ENCODE results near the gene FAM209A. TPM values are rescaled to one million over a fixed set of nuclear protein-coding genes. Genes with fewer than 3 reads are reported as not detected.

Gene FAM209A
- total RNA-seq, 1 experiment from 2014 or later, result 0.28 TPM

- Mint-ChIP-seq H3K27ac (no peak overlapping the region), H3K9me3 (peaks cover 11% of the 10 kb centered on the region; the same call in 1 of the 2 replicates), H3K4me1 (no peaks in the 10 kb centered on the region), H3K36me3 (peaks cover 2% of the 10 kb centered on the region; the same call in 1 of the 2 replicates), H3K27me3 (ENCODE audit: low read depth) (no peaks in the 10 kb centered on the region), H3K4me3 (no peak overlapping the region)
- no peak for DNase-seq (ENCODE audit: low spot score)
- POLR2A ChIA-PET, result no interaction called here
- CTCF ChIA-PET, result interaction anchor here (1.3 kb wide), 1 partner anchor 24 kb away, joined by 6 read pairs; no protein-coding TSS in a partner anchor
- ATAC-seq, result no peak
- TF ChIP-seq, protein P1, sequence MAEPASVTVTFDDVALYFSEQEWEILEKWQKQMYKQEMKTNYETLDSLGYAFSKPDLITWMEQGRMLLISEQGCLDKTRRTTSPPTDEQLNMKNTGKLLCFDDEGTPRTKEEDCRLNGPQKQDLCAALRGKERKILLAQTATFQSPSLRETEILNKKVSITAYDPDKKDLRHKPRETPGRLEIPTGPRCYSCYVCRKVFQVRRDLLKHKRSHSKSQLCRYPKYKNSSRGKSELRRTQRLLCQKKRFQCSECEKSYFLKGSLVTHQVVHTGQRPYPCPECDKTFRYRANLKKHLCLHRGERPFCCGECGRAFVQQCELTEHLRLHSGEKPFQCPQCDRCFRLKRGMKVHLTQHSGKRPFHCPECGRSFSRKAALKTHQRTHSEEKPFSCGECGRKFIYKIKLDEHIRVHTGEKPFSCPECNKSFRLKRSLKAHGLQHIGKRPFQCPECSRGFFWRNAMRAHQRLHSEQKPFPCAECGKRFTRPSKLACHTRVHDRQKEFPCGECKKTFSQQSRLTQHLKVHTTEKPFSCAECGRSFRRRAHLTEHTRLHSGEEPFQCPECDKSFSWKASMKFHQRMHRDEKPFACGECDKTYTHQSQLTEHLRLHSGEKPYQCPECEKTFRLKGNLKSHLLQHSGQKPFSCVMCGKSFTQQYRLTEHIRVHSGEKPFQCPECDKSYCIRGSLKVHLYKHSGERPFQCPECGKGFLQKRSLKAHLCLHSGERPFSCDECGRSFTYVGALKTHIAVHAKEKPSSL (CRISPR knock-in tag; conservative IDR thresholded peaks at IDR 0.05), result no peak
- TF ChIP-seq GABPB1 (CRISPR knock-in tag; IDR thresholded peaks at IDR 0.05), result no peak
- TF ChIP-seq TCF7 (CRISPR knock-in tag; IDR thresholded peaks at IDR 0.05; ENCODE audit: low read depth), result no peak
- no peak for TF ChIP-seq ZNF232 (CRISPR knock-in tag; IDR thresholded peaks at IDR 0.05)
- no peak for TF ChIP-seq FOXK1 (CRISPR knock-in tag; IDR thresholded peaks at IDR 0.05)
- TF ChIP-seq, protein P2, sequence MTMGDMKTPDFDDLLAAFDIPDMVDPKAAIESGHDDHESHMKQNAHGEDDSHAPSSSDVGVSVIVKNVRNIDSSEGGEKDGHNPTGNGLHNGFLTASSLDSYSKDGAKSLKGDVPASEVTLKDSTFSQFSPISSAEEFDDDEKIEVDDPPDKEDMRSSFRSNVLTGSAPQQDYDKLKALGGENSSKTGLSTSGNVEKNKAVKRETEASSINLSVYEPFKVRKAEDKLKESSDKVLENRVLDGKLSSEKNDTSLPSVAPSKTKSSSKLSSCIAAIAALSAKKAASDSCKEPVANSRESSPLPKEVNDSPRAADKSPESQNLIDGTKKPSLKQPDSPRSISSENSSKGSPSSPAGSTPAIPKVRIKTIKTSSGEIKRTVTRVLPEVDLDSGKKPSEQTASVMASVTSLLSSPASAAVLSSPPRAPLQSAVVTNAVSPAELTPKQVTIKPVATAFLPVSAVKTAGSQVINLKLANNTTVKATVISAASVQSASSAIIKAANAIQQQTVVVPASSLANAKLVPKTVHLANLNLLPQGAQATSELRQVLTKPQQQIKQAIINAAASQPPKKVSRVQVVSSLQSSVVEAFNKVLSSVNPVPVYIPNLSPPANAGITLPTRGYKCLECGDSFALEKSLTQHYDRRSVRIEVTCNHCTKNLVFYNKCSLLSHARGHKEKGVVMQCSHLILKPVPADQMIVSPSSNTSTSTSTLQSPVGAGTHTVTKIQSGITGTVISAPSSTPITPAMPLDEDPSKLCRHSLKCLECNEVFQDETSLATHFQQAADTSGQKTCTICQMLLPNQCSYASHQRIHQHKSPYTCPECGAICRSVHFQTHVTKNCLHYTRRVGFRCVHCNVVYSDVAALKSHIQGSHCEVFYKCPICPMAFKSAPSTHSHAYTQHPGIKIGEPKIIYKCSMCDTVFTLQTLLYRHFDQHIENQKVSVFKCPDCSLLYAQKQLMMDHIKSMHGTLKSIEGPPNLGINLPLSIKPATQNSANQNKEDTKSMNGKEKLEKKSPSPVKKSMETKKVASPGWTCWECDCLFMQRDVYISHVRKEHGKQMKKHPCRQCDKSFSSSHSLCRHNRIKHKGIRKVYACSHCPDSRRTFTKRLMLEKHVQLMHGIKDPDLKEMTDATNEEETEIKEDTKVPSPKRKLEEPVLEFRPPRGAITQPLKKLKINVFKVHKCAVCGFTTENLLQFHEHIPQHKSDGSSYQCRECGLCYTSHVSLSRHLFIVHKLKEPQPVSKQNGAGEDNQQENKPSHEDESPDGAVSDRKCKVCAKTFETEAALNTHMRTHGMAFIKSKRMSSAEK (CRISPR knock-in tag; IDR thresholded peaks at IDR 0.05; ENCODE audit: borderline replicate concordance), result no peak
- TF ChIP-seq ZNF512 (CRISPR knock-in tag; IDR thresholded peaks at IDR 0.05; ENCODE audit: borderline replicate concordance), result no peak
- TF ChIP-seq RORB (CRISPR knock-in tag; IDR thresholded peaks at IDR 0.05), result no peak
- TF ChIP-seq ZBTB21 (CRISPR knock-in tag; IDR thresholded peaks at IDR 0.05; ENCODE audit: borderline replicate concordance), result no peak
- TF ChIP-seq IRF1 (CRISPR knock-in tag; IDR thresholded peaks at IDR 0.05), result no peak
These were observed 49.4 kb downstream of the FAM209A start for GRCh38 chr20:56573986-56574385.

GRCh38 chr20:56574531-56575142 lies 50.1 kb downstream of the FAM209A start:
- POLR2A ChIA-PET, result no interaction called here
- Mint-ChIP-seq H3K36me3 (peaks cover 2% of the 10 kb centered on the region; the same call in 1 of the 2 replicates), H3K4me1 (peaks cover 4% of the 10 kb centered on the region; the same call in 1 of the 2 replicates), H3K4me3 (no peak overlapping the region), H3K27me3 (ENCODE audit: low read depth) (peaks cover 2% of the 10 kb centered on the region; the same call in 1 of the 2 replicates), H3K27ac (no peak overlapping the region), H3K9me3 (peaks cover 11% of the 10 kb centered on the region; the same call in 1 of the 2 replicates)
- DNase-seq (ENCODE audit: low spot score), result no peak
- CTCF ChIA-PET, result interaction anchor here (1.3 kb wide), 1 partner anchor 24 kb away, joined by 6 read pairs; no protein-coding TSS in a partner anchor
- no peak for ATAC-seq
- TF ChIP-seq PRRX2 (CRISPR knock-in tag; IDR thresholded peaks at IDR 0.05) (no peak), MYBL2 (CRISPR knock-in tag; IDR thresholded peaks at IDR 0.05) (no peak), TEAD4 (CRISPR knock-in tag; IDR thresholded peaks at IDR 0.05) (no peak), ZNF512 (CRISPR knock-in tag; IDR thresholded peaks at IDR 0.05; ENCODE audit: borderline replicate concordance) (no peak), E2F4 (CRISPR knock-in tag; IDR thresholded peaks at IDR 0.05; ENCODE audit: borderline replicate concordance, low read depth) (no peak), GABPB1 (CRISPR knock-in tag; IDR thresholded peaks at IDR 0.05) (no peak), SMAD4 (CRISPR knock-in tag; IDR thresholded peaks at IDR 0.05) (no peak), NFATC4 (CRISPR knock-in tag; IDR thresholded peaks at IDR 0.05) (no peak), E2F1 (CRISPR knock-in tag; IDR thresholded peaks at IDR 0.05) (no peak)
